Left renal cortex interstitium (tissue), 4 donors: ENCODE data around the gene DDX31. TPM values are rescaled to one million over a fixed set of nuclear protein-coding genes. Genes with fewer than 3 reads are reported as not detected.

ENCODE experiments used
- DNase-seq, 4 donors: peaks; one replicate each; pipeline ENCODE4 v3.0.0-alpha.2; 2013; ENCODE audit warnings: low read depth in 4 of 4, low spot score in 2 of 4, missing footprints in 1 of 4
- polyA plus RNA-seq, 4 donors: library from polyadenylated mRNA; unstranded; fragments of 120-200 nt; gene quantifications; one replicate each; pipeline ENCODE4 v1.2.1, GENCODE V29; 2013; ENCODE audit not compliant: insufficient read length in 4 of 4

The DDX31 gene
- polyA plus RNA-seq, 4 donors, result 16.3 to 20.3 (median 16.8) TPM

DNA sequence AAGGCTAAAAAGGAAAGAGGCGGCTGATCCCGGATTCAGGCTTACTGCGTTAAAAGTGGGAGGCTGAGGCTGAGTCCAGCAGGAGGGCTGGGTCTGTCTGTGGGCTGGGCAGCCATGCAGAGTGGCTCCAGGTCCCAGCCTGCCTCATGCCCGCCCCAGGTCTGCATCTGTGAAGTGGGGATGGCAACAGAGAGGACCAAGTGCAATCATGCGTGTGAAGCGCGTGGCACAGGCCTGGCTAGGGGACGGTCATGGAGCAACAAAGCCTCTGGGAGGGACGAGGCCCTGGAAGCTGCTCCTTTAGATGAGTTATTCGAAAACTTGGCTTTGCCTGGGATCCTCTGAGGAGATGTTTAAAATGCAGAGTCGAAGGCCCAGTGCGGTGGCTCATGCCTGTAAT lies 117.7 kb downstream of the DDX31 start:
- DNase-seq, result no peak

DNA sequence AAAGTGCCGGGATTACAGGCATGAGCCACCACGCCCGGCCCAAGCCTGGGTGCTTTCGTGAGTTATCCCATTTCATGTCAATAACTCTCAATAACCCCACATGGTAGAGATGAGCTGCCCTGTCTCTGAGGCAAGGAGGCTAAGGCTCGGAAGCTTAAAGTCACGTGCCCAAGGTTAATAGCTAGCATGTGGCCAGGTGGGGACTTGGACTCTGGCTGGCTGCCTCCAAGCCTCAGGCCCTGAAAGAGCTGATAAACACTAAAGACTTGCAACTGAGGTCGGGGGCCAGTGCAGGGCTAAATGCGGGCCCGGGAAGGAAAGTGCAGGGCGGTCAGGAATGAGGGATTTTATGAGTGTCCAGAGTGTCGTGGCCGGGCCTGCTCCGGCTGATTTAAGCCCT lies 118.2 kb downstream of the DDX31 start:
- DNase-seq, result no peak

- no peak for DNase-seq
Measured at GRCh38 chr9:132548751-132549640, 120.8 kb downstream of the DDX31 start.

DNA sequence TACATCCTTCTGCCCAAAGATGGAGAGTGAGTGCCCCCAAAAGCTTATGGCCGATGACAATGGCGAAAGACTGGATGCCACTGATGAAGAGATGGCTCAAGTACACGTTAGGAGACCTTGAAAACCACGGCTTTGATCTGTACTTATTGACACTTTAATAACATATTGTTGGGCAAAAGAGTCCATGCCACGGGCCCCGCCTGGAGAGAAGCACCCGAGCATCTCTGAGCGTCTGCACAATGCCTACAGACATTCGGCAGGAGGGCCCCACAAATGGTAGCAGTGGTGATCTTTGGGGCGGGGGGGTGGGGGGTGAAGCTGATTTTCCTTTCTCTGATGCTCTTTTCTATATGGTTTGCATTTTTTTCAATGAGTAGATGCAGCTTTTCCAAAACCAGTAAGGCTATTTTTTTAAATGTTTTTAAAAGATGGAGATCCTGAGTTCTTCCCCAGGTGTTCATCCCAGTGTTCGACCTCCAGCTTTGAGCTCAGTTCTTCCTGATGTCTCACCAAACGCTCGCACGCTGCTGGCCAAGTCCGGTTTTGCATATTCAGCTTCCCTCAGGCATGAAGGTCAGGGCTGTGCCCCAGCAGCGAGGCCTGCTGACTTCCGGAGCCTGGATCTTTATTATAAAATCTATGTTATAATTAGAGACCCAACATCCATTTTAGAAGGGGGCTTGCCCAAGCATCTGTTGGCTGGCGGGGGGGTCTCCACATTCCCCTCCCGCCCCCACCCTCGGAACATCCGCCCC lies 121.6 kb downstream of the DDX31 start:
- no peak for DNase-seq

- no peak for DNase-seq
Measured at GRCh38 chr9:132547436-132547835, 122.3 kb downstream of the DDX31 start.

GRCh38 chr9:132547052-132547431 lies 122.7 kb downstream of the DDX31 start:
- DNase-seq, result no peak

DNA sequence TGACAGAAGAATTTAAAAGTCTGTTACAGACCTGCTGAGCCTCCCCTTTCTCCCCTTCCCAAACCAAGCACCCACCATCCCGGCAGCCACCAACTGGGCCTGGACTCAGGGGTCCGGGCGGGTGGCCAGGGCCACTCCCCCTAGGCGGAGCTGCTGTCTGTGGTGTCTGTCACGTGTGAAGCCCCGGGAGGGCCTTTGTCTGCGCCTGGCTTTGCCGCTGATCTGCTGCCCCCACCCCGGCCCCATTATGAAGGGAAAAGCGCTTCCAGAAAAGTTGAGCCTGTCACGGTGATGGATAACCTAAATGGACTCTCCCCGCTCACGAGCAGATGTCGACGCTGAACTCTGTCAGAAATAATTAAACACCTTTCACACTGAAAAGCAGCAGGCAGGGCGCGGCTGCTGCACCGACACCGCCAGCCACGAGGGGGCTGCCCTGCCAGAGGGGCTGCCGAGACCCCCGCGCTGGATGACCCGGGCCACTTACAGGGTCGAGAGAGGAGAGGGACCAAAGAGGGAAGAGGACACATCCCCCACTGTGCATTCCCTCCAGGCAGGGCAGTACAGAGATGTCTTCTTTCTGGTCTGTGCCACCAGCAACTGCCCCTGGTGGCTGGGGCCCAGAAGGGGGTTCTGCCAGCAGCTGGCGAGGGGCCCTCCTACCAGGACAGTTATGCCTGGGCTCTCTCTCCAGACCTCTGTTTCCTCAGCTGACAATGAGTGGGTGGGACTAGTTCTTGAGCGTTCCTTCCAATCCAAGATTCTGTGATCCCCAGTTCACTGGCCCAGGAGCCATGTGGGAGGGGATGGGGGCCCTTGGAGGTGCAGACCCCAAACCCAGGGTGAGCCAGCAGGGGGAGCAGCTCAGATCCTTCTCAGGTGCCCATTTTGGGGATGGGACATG lies 123.4 kb downstream of the DDX31 start:
- no peak for DNase-seq

- DNase-seq, result no peak
Measured at GRCh38 chr9:132545578-132545977, 124.2 kb downstream of the DDX31 start.

DNA sequence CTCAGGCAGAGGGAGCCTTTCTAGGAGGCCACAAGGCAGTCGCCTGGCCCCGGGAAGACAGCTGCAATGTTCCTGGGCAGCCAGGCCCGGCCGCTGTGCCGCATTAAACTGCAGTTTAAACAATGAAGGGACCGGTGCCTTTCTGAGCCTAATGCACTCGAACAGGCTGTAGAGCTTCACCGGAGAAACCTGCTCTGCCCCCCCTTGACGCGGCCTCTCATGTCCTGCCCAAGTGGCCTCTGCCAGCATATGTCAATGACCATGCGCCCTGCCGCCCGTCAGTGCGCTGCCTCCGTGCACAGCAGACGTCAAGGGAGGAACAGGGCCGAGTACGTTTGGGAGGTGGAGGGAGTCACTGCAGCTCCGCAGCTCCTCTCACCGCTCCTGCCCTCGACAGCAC lies 125.8 kb downstream of the DDX31 start:
- DNase-seq, result no peak

DNA sequence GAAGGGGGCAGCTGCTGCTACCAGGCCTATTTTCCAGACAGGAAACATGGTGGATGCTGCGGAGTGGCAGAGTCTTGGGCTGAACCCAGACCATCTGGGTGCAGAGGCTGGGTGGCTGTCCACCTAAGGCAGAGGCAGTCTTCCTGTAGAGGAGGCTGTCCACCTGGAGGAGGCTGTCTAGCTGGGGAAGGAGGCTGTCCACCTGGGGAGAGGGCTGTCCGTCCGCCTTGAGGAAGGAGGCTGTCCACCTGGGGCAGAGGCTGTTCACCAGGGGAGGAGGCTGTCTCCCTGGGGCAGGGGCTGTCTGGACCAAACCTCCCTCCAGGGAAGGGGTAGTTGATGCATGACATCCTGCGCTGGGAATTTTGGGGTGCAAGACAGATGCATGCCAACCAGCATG lies 126.5 kb downstream of the DDX31 start:
- no peak for DNase-seq

Other genes with a start within 250 kb of the DDX31 start
- not detected for gene BARHL1, start 87.4 kb downstream of the DDX31 start, polyA plus RNA-seq
- gene GTF3C4, start 481 bp upstream of the DDX31 start, polyA plus RNA-seq, result 10 to 100 TPM; 24.2 to 26.4 (median 24.9) TPM
- gene AK8, start 208.3 kb upstream of the DDX31 start, polyA plus RNA-seq, result 1 to 10 TPM; 2.9 to 4.0 (median 3.7) TPM
- gene SPACA9, start 208.9 kb upstream of the DDX31 start, polyA plus RNA-seq, result 10 to 100 TPM in 2 of 4 donors, 1 to 10 TPM in 2; 8.8 to 11.6 (median 9.5) TPM